ENCODE measurements around the gene DYNLT2B.
"Not testable (repeated sequence)": the region's sequence is repeated elsewhere in the genome, so short reads cannot be mapped to it uniquely, and the experiment has no call there.

DYNLT2B gene

DNA sequence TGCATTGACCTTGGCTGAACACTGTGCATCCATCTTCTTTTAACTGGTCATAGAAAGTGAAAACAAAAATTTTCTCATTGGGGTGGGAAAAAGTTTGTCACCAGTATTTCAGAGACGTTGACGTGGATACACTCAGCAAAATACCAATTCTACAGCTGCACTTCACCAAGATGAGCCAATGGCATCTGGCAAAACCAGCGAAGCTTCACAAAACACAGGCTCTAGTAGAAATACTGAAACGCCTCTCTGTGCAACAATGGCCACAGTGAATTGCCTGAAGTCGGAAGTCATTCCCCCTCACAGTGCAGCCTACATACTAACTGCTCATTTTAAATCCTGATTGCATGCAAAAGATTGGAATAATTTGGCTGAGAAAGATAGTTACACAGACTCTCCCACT is 47.5 kb downstream of the DYNLT2B start:
- no peak for DNase-seq (ENCODE audit: low read depth)

DNA sequence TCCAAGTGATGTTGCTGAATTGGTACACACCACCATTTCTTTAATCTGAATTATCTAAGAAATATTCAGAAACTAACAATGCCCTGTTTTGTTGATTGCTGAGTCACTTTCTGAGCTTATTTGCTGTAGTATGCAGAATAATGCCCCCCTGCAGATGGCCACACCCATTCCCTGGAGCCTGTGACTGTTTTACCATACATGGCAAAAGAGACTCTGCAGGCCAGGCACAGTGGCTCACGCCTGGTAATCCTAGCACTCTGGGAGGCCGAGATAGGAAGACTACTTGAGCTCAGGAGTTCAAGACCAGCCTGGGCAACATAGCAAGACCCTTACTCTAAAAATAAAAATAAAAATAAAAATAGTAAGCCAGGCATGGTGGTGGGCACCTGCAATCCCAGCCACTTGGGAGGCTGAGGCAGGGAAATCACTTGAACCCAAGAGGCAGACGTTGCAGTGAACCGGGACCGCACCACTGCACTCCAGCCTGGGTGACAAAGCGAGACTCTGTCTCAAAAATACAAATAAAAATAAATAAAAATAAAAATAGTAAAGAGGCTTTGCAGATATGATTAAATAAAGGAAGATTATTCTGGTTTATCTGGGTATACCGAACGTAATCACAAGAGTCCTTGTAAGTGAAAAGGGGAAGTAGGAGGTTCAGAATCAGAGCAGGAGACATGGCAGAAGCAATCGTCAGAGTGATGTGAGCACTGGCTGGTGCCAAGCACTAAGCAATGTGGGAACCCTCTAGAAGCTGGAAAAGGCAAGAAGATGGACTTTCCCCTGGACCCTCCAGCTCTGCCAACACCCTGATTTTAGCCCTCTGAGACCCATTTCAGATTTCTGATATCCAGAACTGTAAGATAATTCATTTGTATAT is 49.5 kb downstream of the DYNLT2B start:
- DNase-seq (ENCODE audit: low read depth), result peak; percentile 86

DNA sequence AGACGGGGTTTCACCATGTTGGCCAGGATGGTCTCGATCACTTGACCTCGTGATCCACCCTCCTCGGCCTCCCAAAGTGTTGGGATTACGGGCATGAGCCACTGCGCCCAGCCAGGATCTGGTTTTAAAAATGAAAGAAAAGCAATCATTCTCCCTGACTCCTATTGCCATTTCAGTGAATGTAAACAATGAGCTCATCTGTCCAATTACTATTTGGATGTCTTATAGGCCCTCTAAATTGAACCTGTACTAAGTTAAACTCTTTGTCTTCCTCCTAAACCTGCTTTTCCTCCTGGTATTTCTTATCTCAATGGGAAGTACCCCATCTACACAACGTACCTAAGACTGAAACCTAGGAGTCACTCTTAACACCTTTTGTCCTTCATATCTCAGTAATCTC is 54.2 kb downstream of the DYNLT2B start:
- no peak for DNase-seq (ENCODE audit: low read depth)

DNA sequence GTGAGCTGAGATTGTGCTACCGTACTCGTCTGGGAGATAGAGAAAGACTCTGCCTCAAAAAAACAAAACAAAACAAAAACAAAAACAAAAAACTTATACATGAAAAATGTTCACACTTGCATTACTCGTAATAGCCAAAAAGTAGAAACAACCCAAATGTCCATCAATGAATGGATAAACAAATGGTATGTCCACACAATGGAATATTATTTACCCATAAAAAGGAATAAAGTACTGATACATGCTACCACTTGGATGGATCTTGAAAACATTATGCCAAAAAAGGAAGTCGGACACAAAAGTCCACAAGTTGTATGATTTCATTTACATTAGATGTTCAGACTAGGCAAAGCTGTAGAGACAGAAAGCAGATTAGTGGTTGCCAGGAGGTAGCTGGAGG is 57.3 kb downstream of the DYNLT2B start:
- DNase-seq (ENCODE audit: low read depth), result no peak

DNA sequence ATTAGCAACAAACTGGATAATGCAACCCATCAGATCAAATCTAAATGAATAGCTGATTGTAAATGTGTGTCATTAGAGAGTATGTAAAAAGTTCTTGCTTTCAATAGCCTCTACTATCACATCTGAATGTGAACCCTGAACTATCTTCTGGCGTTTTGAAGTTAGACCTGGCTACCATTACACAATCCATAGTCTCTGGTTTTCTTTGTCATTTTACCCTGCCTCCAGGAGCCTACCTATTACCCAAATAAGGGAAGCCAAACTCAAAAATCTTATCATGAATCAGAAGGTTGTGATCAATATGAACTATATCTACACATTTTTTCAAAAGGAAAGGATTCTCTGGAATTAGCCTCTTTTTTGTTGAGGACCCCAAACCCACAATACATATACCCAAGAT is 62.3 kb downstream of the DYNLT2B start:
- DNase-seq (ENCODE audit: low read depth), result no peak

DNA sequence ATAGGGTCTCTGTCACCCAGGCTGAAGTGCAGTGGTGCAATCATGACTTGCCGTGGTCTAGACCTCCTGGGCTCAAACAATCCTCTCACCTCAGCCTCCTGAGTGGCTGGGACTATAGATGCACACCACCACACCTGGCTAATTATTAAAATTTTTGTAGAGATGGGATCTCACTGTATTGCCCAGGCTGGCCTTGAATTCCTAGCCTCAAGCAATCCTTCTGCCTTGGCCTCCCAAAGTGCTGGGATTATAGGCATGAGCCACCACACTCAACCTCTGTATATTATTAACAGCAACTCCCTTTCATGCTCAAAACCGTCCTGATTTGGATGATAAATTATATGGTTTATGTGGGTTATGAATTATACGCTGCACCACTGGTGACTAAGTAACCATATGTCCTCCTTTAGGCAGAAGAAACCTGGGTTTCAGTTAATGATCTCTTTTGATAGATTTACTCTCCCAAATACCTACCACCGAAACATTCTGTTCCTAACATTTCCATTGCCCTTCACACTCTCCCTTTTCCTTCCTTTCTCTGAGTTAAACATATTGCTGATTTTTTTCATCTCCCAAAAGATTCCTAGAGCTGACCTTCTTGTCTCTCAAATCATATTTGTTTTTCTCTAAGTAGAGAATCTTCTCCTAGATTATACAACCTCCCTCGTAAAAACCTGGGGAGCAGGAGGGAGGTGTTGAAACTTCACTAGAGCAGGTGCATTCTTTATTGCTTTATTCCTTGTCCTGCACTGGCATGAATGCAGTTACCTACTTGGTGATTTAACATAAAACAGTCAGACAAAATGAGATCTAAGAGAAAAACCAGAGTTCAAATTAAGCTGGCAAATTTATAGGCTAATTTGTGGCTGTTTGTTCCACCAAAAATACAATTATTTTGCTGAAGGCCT is 63.4 kb downstream of the DYNLT2B start:
- no peak for DNase-seq (ENCODE audit: low read depth)

DNA sequence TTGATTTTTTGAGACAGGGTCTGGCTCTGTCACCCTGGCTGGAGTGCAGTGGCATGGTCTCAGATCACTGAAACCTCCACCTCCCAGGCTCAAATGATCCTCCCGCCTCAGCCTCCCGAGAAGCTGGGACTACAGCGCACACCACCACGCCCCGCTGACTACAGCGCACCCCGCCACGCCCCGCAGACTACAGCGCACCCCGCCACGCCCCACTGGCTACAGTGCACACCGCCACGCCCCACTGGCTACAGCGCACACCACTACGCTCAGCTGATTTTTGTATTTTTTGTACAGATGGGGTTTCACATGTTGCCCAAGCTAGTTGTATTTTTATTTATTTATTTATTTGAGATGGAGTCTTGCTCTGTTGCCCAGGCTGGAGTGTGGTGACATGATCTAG is 66.1 kb downstream of the DYNLT2B start:
- no peak for DNase-seq (ENCODE audit: low read depth)

DNA sequence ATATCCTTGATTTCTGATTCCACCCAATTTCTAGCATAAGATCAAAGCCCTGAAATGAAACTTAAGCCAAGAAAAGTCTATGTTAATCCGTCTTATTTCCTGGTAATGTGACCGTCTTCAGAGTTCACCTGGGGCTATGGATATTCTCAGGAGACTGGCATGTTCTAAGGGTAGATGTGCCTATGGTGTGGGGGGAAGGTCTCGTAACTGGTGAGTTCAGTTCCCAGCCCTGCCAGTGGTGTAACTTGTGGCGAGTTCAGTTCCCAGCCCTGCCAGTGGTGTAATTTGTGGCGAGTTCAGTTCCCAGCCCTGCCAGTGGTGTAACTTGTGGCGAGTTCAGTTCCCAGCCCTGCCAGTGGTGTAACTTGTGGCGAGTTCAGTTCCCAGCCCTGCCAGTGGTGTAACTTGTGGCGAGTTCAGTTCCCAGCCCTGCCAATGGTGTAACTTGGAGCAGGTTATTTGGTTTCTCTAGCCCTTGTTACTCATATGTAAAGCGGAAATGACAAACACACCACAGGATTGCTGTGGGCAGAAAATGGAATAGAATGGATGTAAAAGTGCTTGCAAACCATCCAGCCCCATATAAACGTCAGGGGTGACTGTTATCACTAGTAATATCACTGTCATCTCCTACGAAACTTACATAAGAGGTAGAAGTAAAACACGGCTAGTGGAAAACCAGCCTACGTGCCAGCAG is 71.3 kb downstream of the DYNLT2B start:
- DNase-seq (ENCODE audit: low read depth), result no peak

DNA sequence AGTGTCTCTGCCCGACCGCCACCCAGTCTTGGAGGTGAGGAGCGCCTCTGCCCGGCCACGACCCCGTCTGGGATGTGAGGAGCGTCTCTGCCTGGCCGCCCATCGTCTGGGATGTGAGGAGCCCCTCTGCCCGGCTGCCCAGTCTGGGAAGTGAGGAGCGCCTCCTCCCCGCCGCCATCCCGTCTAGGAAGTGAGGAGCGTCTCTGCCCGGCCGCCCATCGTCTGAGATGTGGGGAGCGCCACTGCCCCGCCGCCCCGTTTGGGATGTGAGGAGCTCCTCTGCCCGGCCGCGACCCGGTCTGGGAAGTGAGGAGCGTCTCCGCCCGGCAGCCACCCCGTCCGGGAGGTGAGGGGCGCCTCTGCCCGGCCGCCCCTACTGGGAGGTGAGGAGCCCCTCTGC is 73.9 kb downstream of the DYNLT2B start:
- not testable (repeated sequence) for DNase-seq (ENCODE audit: low read depth)

DNA sequence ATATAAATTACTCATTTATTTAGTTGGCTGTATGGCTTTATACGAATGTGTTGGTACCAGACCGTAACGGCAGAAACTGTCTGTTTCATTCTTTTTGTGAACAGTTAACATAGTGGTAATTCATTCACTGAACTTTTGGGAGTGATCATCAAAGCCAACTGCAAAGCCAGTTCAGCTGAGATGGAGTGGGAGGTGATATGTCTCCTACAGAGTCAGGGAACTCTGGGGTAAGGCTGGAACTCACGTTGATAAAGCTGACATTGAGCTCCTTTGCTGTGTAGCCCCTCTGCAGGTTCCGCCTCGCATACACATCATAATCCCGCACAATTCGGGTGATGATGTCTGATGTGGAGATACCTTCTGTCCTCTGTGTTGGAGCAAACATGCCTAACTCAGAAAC is 76.3 kb downstream of the DYNLT2B start:
- no peak for DNase-seq (ENCODE audit: low read depth)
